H1 (cell line): ENCODE results near the gene RALGDS.

Experiments used
- CTCF ChIP-seq, 3 experiments: IDR thresholded peaks; 1 replicate in 2 of 3; 2 replicates in 1 of 3; pipeline versions ENCODE4 v1.5.1 to v1.6.1; 2011; ENCODE audit warnings: low read length in 3 of 3, mild to moderate bottlenecking in 3 of 3, inconsistent platforms in 2 of 3, low read depth in 1 of 3, moderate library complexity in 1 of 3; ENCODE audit not compliant: insufficient read depth in 1 of 3; ENCODE audit errors: control extremely low read depth in 1 of 3
- EP300 ChIP-seq, 2 experiments: IDR thresholded peaks; 1 replicate in 1 of 2; 2 replicates in 1 of 2; pipeline ENCODE4 v1.6.1; 2011 to 2012; ENCODE audit warnings: low read depth in 2 of 2, low read length in 2 of 2, mild to moderate bottlenecking in 2 of 2, borderline replicate concordance in 1 of 2, inconsistent platforms in 1 of 2, moderate library complexity in 1 of 2
- KDM1A ChIP-seq: fragments of 200-600, 300-600 bp; sonication (generic); IDR thresholded peaks from 2 replicates; pipeline ENCODE4 v1.7.1; 2016; ENCODE audit warnings: mild to moderate bottlenecking, low read length, borderline replicate concordance
- RAD21 ChIP-seq, 2 experiments: IDR thresholded peaks in 1 of 2; conservative IDR thresholded peaks in 1 of 2; 2 replicates each; pipeline ENCODE4 v1.6.1; 2011; ENCODE audit warnings: low read depth in 2 of 2, low read length in 2 of 2, improper control_type of control experiment in 1 of 2, inconsistent platforms in 1 of 2, mild to moderate bottlenecking in 1 of 2, moderate library complexity in 1 of 2
- SIRT6 ChIP-seq: IDR thresholded peaks from one replicate; pipeline ENCODE4 v1.7.1; 2012; ENCODE audit warnings: low read length, inconsistent platforms
- TEAD4 ChIP-seq: IDR thresholded peaks from 2 replicates; pipeline ENCODE4 v1.6.1; 2012; ENCODE audit warnings: low read depth, low read length, inconsistent platforms, mixed read lengths

DNA sequence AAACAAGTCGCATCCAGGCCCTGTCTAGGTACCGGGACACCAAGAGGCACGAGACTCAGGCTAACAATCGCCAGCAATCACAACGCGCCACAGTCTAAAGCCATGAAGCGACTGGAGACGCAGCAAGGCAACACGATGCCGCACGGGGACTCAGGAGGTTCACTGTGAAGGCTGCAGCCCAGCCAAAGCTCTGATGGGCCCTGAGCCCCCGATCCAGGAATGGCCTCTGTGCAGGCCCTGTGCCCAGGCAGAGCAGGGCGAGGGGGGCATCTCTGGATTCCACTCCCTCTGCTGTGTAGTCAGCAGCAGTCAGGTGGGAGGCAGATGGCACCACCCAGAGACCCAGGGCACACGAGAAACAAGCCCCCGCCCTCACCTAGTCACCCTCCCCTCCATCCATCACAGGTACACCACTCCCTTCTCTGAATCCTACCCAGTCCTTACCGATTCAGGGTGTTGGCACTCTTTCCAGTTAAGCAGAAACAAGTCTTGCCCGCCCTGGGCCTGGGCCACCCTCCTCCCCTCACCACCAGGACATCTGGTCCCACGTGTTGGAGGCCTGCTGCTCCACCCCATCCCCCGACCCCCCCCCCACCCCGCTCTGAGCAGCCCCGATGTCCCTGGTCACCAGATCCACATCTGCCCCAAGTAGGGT is 1.1 kb downstream of the RALGDS start:
- no peak for TF ChIP-seq KDM1A
- no peak for TF ChIP-seq SIRT6
- no peak for TF ChIP-seq RAD21 (IDR thresholded peaks at IDR 0.05 in 1 of 2, conservative IDR thresholded peaks at IDR 0.05 in 1 of 2; ENCODE audit: low read depth in 2 of 2, low read length in 2 of 2)
- no peak for TF ChIP-seq CTCF (IDR thresholded peaks at IDR 0.05; ENCODE audit: control extremely low read depth in 1 of 3, insufficient read depth in 1 of 3, low read depth in 1 of 3, low read length in 3 of 3)
- TF ChIP-seq EP300 (IDR thresholded peaks at IDR 0.05; ENCODE audit: borderline replicate concordance in 1 of 2, low read depth in 2 of 2, low read length in 2 of 2), result no peak
- TF ChIP-seq TEAD4, result no peak
